H1 (cell line): ENCODE data around the gene SOX14. TPM values are rescaled to one million over a fixed set of nuclear protein-coding genes. Genes with fewer than 3 reads are reported as not detected.

Experiments used
- CTCF ChIA-PET: fragments of 300-600 bp; sonication (Branson Sonifier 250); formaldehyde crosslinking; loops from one replicate; lab custom pipeline; 2021; ENCODE audit not compliant: partially characterized antibody; lab: Charles Lee
- POLR2A ChIA-PET: fragments of 300-600 bp; sonication (Branson Sonifier 250); formaldehyde crosslinking; loops from one replicate; lab custom pipeline; 2021; ENCODE audit warnings: inconsistent platforms; ENCODE audit not compliant: partially characterized antibody; lab: Charles Lee
- DNase-seq, 2 experiments: peaks; one replicate each; pipeline versions ENCODE4 v3.0.0 to v3.0.0-alpha.2; 2010 to 2022; ENCODE audit warnings: low spot score in 2 of 2, low read depth in 1 of 2, mixed read lengths in 1 of 2
- FAIRE-seq: peaks from 2 replicates; lab custom pipeline; 2011; peaks lifted over from hg19 to GRCh38; lab: Jason Lieb, UNC
- H2AFZ ChIP-seq: 2 replicates; pipeline ENCODE4 v1.8.1; 2012; ENCODE audit warnings: low read length, inconsistent platforms
- H2AK5ac ChIP-seq: 2 replicates; pipeline ENCODE4 v1.6.1; 2013; ENCODE audit warnings: low read depth, low read length
- H2BK120ac ChIP-seq: replicated peaks from 2 replicates; pipeline ENCODE3; 2013; ENCODE audit warnings: low read depth, low read length, inconsistent platforms
- H2BK12ac ChIP-seq: 2 replicates; pipeline ENCODE4 v1.6.1; 2013; ENCODE audit warnings: low read depth, low read length
- H2BK15ac ChIP-seq: 2 replicates; pipeline ENCODE4 v1.6.1; 2013; ENCODE audit warnings: low read length
- H2BK20ac ChIP-seq: 2 replicates; pipeline ENCODE4 v1.6.1; 2013; ENCODE audit warnings: low read length
- H2BK5ac ChIP-seq: 2 replicates; pipeline ENCODE4 v1.6.1; 2013; ENCODE audit warnings: low read depth, low read length
- H3K14ac ChIP-seq: 2 replicates; pipeline ENCODE4 v1.6.1; 2013; ENCODE audit warnings: inconsistent platforms; ENCODE audit not compliant: insufficient read length
- H3K18ac ChIP-seq: 2 replicates; pipeline ENCODE4 v1.6.1; 2013; ENCODE audit warnings: low read length; ENCODE audit errors: extremely low read depth
- H3K23ac ChIP-seq: 2 replicates; pipeline ENCODE4 v1.6.1; 2013; ENCODE audit warnings: inconsistent platforms; ENCODE audit not compliant: insufficient read length
- H3K23me2 ChIP-seq: 2 replicates; pipeline ENCODE4 v1.6.1; 2013; ENCODE audit warnings: low read depth, low read length
- H3K27ac ChIP-seq: 2 replicates; pipeline ENCODE4 v1.6.1; 2011; ENCODE audit warnings: low read depth, low read length, inconsistent platforms
- H3K27me3 ChIP-seq, 4 experiments: replicated peaks in 1 of 4; 1 replicate in 1 of 4; 2 replicates in 3 of 4; pipeline versions ENCODE4 v1.6.1 to v1.8.1; 2011 to 2013; ENCODE audit warnings: low read length in 3 of 4, mild to moderate bottlenecking in 3 of 4, inconsistent platforms in 2 of 4, mixed read lengths in 2 of 4, moderate library complexity in 1 of 4; ENCODE audit not compliant: control insufficient read depth in 3 of 4, insufficient read depth in 3 of 4; ENCODE audit errors: extremely low read depth in 1 of 4
- H3K36me3 ChIP-seq, 4 experiments: 2 replicates each; pipeline versions ENCODE4 v1.6.1 to v1.8.1; 2011 to 2013; ENCODE audit warnings: mild to moderate bottlenecking in 4 of 4, low read length in 3 of 4, moderate library complexity in 2 of 4, control low read depth in 1 of 4, inconsistent platforms in 1 of 4; ENCODE audit not compliant: insufficient read depth in 4 of 4, control insufficient read depth in 2 of 4
- H3K4ac ChIP-seq: replicated peaks from 2 replicates; pipeline ENCODE3; 2013; ENCODE audit warnings: low read length, low read depth, mixed read lengths, inconsistent platforms; ENCODE audit not compliant: insufficient read length
- H3K4me1 ChIP-seq, 4 experiments: replicated peaks in 1 of 4; 1 replicate in 1 of 4; 2 replicates in 3 of 4; pipeline versions ENCODE4 v1.6.1 to v1.8.1; 2011 to 2013; ENCODE audit warnings: low read length in 3 of 4, inconsistent platforms in 2 of 4, mixed read lengths in 1 of 4; ENCODE audit not compliant: insufficient read depth in 4 of 4, control insufficient read depth in 3 of 4
- H3K4me2 ChIP-seq, 2 experiments: 2 replicates each; pipeline versions ENCODE4 v1.6.1 to v1.8.1; 2011 to 2013; ENCODE audit warnings: low read depth in 2 of 2, low read length in 2 of 2, control low read depth in 1 of 2, inconsistent platforms in 1 of 2, mild to moderate bottlenecking in 1 of 2; ENCODE audit not compliant: insufficient read depth in 1 of 2
- H3K4me3 ChIP-seq, 4 experiments: fragments of 200-600, 300-600 bp in 1 of 4; sonication (generic), shearing (Covaris generic), sonication (Bioruptor Twin) in 1 of 4; 2 replicates each; pipeline versions ENCODE4 v1.5.1 to v1.8.1; 2011 to 2016; ENCODE audit warnings: low read length in 4 of 4, low read depth in 3 of 4, control low read depth in 2 of 4, inconsistent platforms in 2 of 4, mild to moderate bottlenecking in 2 of 4, mixed read lengths in 1 of 4, moderate library complexity in 1 of 4; ENCODE audit not compliant: insufficient read depth in 2 of 4; ENCODE audit errors: extremely low read depth in 1 of 4
- H3K56ac ChIP-seq: replicated peaks from 2 replicates; pipeline ENCODE3; 2013; ENCODE audit warnings: low read depth, mild to moderate bottlenecking, mixed read lengths, low read length, inconsistent platforms; ENCODE audit not compliant: insufficient read length
- H3K79me1 ChIP-seq: 2 replicates; pipeline ENCODE4 v1.6.1; 2013; ENCODE audit warnings: low read depth, low read length, control low read depth
- H3K79me2 ChIP-seq, 2 experiments: 2 replicates each; pipeline versions ENCODE4 v1.6.1 to v1.8.1; 2012 to 2013; ENCODE audit warnings: low read length in 2 of 2, mild to moderate bottlenecking in 2 of 2, inconsistent platforms in 1 of 2; ENCODE audit not compliant: insufficient read depth in 2 of 2, control insufficient read depth in 1 of 2
- H3K9ac ChIP-seq, 4 experiments: replicated peaks in 1 of 4; 1 replicate in 1 of 4; 2 replicates in 3 of 4; pipeline versions ENCODE4 v1.6.1 to v1.8.1; 2011 to 2013; ENCODE audit warnings: low read depth in 3 of 4, low read length in 3 of 4, control low read depth in 2 of 4, mild to moderate bottlenecking in 2 of 4, moderate library complexity in 2 of 4, inconsistent platforms in 1 of 4; ENCODE audit errors: extremely low read depth in 1 of 4
- H3K9me3 ChIP-seq, 2 experiments: 2 replicates each; pipeline versions ENCODE4 v1.6.1 to v1.8.1; 2012 to 2013; ENCODE audit warnings: mild to moderate bottlenecking in 2 of 2, moderate library complexity in 2 of 2, control low read depth in 1 of 2, inconsistent platforms in 1 of 2, low read depth in 1 of 2, low read length in 1 of 2, mixed read lengths in 1 of 2; ENCODE audit not compliant: insufficient read depth in 2 of 2
- H4K20me1 ChIP-seq, 2 experiments: replicated peaks in 1 of 2; 2 replicates each; pipeline versions ENCODE3 to v1.8.1; 2011 to 2013; ENCODE audit warnings: inconsistent platforms in 2 of 2, low read length in 2 of 2, mild to moderate bottlenecking in 1 of 2; ENCODE audit not compliant: insufficient read depth in 2 of 2, control insufficient read depth in 1 of 2
- H4K5ac ChIP-seq: 2 replicates; pipeline ENCODE4 v1.6.1; 2013; ENCODE audit warnings: low read length, low read depth, mixed read lengths, inconsistent platforms; ENCODE audit not compliant: insufficient read length
- H4K8ac ChIP-seq: 2 replicates; pipeline ENCODE4 v1.8.0; 2013; ENCODE audit warnings: mild to moderate bottlenecking, moderate library complexity, low read length, inconsistent platforms; ENCODE audit not compliant: insufficient read depth; ENCODE audit errors: extremely low read depth
- H4K91ac ChIP-seq: replicated peaks from 2 replicates; pipeline ENCODE3; 2013; ENCODE audit warnings: low read length, mixed read lengths, inconsistent platforms; ENCODE audit not compliant: insufficient read length
- ASH2L ChIP-seq: fragments of 200-600, 300-600 bp; sonication (generic); IDR thresholded peaks from one replicate; pipeline ENCODE4 v1.7.1; 2017; ENCODE audit warnings: low read length
- E2F6 ChIP-seq: IDR thresholded peaks from 2 replicates; pipeline ENCODE4 v1.6.1; 2012; ENCODE audit warnings: inconsistent platforms
- EGR1 ChIP-seq: IDR thresholded peaks from 2 replicates; pipeline ENCODE4 v1.6.1; 2011; ENCODE audit warnings: low read depth, low read length, borderline replicate concordance
- EZH2 ChIP-seq: fragments of 200-600 bp; sonication (generic); IDR thresholded peaks from 2 replicates; pipeline ENCODE4 v1.7.1; 2012; ENCODE audit warnings: low read depth, mild to moderate bottlenecking, moderate library complexity, low read length, inconsistent platforms; ENCODE audit not compliant: severe bottlenecking
- HDAC2 ChIP-seq, 2 experiments: fragments of 300-600 bp in 1 of 2; sonication (generic) in 1 of 2; IDR thresholded peaks; 2 replicates each; pipeline ENCODE4 v1.6.1; 2011 to 2012; ENCODE audit warnings: low read depth in 2 of 2, low read length in 2 of 2, mild to moderate bottlenecking in 2 of 2, moderate library complexity in 2 of 2, borderline replicate concordance in 1 of 2, inconsistent platforms in 1 of 2
- KDM4A ChIP-seq: IDR thresholded peaks from one replicate; pipeline ENCODE4 v1.7.1; 2012; ENCODE audit warnings: low read depth, mild to moderate bottlenecking, moderate library complexity, low read length, inconsistent platforms; ENCODE audit not compliant: severe bottlenecking
- MAX ChIP-seq: IDR thresholded peaks from 2 replicates; pipeline ENCODE4 v1.6.1; 2012; ENCODE audit warnings: inconsistent platforms
- TBP ChIP-seq: IDR thresholded peaks from 2 replicates; pipeline ENCODE4 v1.6.1; 2011; ENCODE audit warnings: low read depth, low read length, improper control_type of control experiment
- WGBS, 2 experiments: shearing (Covaris generic) in 1 of 2; methylation state at CpG; one replicate each; pipeline versions ENCODE4 v1.1.6 to v1.1.7; 2013 to 2015; ENCODE audit warnings: low lambda C conversion rate in 2 of 2, mixed read lengths in 2 of 2, inconsistent platforms in 1 of 2, low coverage in 1 of 2, missing lambda C conversion rate in 1 of 2; ENCODE audit not compliant: insufficient replicate concordance in 2 of 2, insufficient coverage in 1 of 2, insufficient read length in 1 of 2; ENCODE audit errors: extremely low coverage in 1 of 2, missing lambda C conversion rate in 1 of 2; 5-methylcytosine and 5-hydroxymethylcytosine counted together
- polyA plus RNA-seq, 7 experiments: library from polyadenylated mRNA; depleted of rRNA in 3 of 7; stranded (reverse) in 5 of 7; unstranded in 2 of 7; fragments of >200 nt in 5 of 7; fragments of 200-250 nt in 2 of 7; gene quantifications; 1 replicate in 5 of 7; 2 replicates in 1 of 7; 4 replicates in 1 of 7; pipeline versions ENCODE4 v1.2.1 to v1.2.3, GENCODE V29; 2011 to 2013; ENCODE audit warnings: missing spikeins in 2 of 7, mixed read lengths in 2 of 7
- total RNA-seq: library from RNA; stranded (reverse); fragmentation: NEBNext Ultra II Directional; extraction: Animal tissue kit (Norgen Biotek cat#: 25700); gene quantifications from 2 replicates; pipeline ENCODE4 v1.2.1, GENCODE V29; 2021

Gene SOX14
- total and polyA plus RNA-seq, 2 of the 8 experiments (the other 6 are each of a cell fraction or from before 2014, with no cell fraction given): 0.03 to 0.50 TPM

GRCh38 chr3:137768361-137769321, 4.5 kb downstream of the SOX14 start:
- Histone ChIP-seq H3K4me1 (peaks cover 22 to 61% (median 43%) of the 10 kb centered on the region in 4 experiments), H3K14ac (no peak overlapping the region), H3K4me3 (peak overlapping the region; percentile 4 to 56 (median 26); a peak in 6 of 8 replicates), H3K79me1 (no peaks in the 10 kb centered on the region), H3K4ac (no peak overlapping the region), H3K23ac (no peak overlapping the region), H3K9ac (no peak overlapping the region), H4K8ac (peak overlapping the region; percentile 62; the same call in 1 of the 2 replicates), H2BK15ac (no peak overlapping the region; the same call in 1 of the 2 replicates), H2BK12ac (peak overlapping the region; percentile 99), H3K18ac (peak overlapping the region; percentile 86), H3K36me3 (peaks cover 0 to 2% (median 0%) of the 10 kb centered on the region in 4 experiments; a peak in 1 of 8 replicates), H3K27me3 (peaks cover 75 to 100% (median 92%) of the 10 kb centered on the region in 4 experiments), H3K9me3 (no peaks in the 10 kb centered on the region), H4K5ac (no peak overlapping the region), H2BK120ac (no peak overlapping the region), H3K4me2 (peak overlapping the region; percentile 67 to 82), H2BK5ac (peak overlapping the region; percentile 71; the same call in 1 of the 2 replicates), H2AK5ac (no peak overlapping the region), H3K79me2 (no peaks in the 10 kb centered on the region), H4K20me1 (peaks cover 11 to 13% of the 10 kb centered on the region in 2 experiments), H3K56ac (no peak overlapping the region), H2BK20ac (no peak overlapping the region), H4K91ac (no peak overlapping the region), H3K27ac (no peak overlapping the region), H3K23me2 (peaks cover 23% of the 10 kb centered on the region; the same call in 1 of the 2 replicates), H2AFZ (no peak overlapping the region)
- ChIA-PET POLR2A (interaction anchor here (0.9 to 1.1 kb wide), 2 partner anchors 17 to 18 kb away, joined by 3 read pairs; no protein-coding TSS in a partner anchor), CTCF (interaction anchor here (1.1 to 2.0 kb wide), 2 partner anchors 8 to 25 kb away, joined by 5 to 9 read pairs; no protein-coding TSS in a partner anchor)
- WGBS, 2 experiments: 2% methylated on average over 56 of the region's 59 CpGs; no CpG with 5 or more reads in 1 of the 2 experiments
- FAIRE-seq (no peak), DNase-seq (peak in 1 of 2 experiments; percentile 74)
- 0 out of 2 replicates have a peak, but pooled peaks have one; percentile 30 for TF ChIP-seq EGR1
- peak; percentile 28; the same call in 1 of the 2 replicates for TF ChIP-seq MAX
- peak; percentile 37 for TF ChIP-seq KDM4A
- TF ChIP-seq ASH2L: peak; percentile 23
- TF ChIP-seq EZH2: peak; percentile 84
- peak; percentile 76 for TF ChIP-seq E2F6
- TF ChIP-seq TBP: no peak
- peak in 1 of 2 experiments; percentile 45; a peak in 1 of 4 replicates for TF ChIP-seq HDAC2 (IDR thresholded peaks at IDR 0.05; ENCODE audit: borderline replicate concordance in 1 of 2, low read depth in 2 of 2, low read length in 2 of 2)
